Stimulated activated CD4-positive, alpha-beta T cell treated with anti-CD3 and anti-CD28 coated beads, TNF-alpha, amount 100 ng/mL, for 24 hours (primary cell): ENCODE data around the gene CCNQ.

ENCODE experiments used
- DNase-seq, 3 experiments: peaks; one replicate each; pipeline ENCODE4 v3.0.0-alpha.2; 2020; ENCODE audit warnings: low read depth in 3 of 3

The CCNQ gene

DNA sequence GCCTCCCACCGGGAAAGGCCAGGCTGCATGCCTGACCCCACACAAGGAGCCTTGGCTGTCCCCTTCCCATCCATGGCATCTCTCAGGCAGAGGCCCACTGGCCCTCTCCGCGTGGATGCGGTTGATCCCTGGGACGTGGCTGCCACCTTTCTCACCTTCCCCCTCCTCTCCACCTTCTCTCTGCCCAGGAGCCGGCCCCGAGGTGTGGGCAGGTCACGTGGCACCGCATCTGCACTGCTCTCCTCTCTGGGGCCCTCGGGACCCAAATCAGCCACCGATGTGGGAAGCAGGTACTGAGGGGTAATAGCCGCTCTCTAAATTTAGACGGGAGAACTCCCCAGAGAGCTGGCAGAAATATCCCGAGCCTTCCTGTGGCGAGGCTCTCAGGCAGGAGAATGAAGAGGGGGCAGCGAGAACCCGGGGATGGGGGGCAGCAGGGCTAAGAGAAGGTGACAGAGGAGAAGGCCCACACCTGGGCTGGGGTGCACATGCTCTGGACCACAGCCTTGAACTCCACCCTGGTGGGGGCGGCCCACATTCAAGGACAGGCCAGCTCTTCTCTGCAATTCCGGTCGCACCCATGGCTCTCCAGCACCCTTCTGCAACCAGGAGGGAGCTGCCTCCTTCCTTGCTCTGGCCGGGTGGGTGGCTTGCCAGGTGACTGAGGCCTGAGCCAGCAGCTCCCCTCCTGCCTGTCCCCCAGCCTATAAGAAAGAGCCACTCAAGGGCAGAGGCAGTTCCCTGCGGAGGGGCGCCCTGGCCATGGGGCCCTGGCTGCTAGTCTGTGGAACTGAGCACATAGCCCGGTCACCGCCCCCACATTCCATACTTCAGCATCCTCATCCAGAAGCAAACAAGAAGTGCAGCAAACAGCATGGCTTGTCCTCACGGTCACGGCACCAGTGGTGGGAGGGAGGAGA, 38.4 kb upstream of the CCNQ start:
- no peak for DNase-seq

DNA sequence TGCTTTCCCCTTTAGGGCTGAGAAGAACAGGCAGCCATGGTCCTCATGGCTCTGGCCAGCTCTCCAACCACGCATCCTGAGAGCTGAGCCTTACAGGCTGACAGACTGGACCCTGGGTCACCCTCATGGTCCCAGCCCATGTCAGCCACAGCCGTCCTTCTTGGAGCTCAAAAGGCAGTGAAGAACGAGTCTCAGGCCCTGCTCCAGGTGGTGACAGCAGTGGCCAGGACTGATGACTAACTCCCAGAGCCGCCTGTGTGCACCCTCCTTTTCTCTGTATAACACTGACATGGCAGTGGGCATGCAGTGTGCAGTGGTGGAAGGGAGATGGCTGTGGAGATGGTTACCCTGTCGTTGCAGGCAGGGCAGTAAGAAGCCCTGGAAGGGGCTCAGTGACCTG, 37.8 kb upstream of the CCNQ start:
- DNase-seq = no peak

DNA sequence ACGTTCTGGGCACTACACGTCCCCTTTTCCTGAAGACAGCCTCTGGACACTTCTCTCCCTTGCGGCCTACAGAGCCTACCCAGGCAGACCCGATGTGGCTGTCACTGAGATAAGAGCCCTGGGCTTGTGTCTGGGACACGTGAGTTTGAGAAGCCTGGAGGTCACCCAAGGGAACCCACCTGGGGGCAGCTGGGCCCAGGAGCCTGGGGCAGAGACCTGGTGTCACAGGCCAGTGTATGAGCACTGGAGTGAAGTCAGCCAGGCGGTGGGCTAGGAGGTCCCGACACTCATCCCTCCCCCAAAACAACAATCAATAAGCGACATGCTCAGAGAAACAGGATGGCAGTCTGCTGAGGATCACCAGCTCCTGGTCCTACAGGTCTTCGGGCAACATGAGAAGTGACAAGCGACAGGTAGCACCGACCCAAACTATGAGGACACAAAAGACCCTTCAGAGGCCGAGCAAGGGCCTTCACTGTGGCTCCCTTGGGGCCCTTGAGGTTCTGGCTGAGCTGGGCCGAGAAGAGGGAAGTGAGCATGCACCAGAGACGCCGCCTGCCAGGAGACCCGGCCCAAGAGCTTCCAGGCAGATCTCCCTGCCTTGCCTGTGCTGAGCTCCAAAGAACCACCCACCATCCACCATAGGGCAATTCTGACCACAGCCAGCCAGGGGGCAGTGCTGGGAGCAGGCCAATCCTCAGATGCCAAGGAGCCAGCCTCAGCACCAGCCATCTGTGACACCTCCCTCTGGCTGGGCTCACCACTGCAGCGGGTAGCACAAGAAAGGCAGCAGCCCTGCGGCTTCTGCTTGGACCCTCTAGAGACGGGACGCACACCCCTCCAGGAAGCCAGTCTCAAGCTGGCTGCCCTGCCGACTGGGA, 37.1 kb upstream of the CCNQ start:
- no peak for DNase-seq

DNA sequence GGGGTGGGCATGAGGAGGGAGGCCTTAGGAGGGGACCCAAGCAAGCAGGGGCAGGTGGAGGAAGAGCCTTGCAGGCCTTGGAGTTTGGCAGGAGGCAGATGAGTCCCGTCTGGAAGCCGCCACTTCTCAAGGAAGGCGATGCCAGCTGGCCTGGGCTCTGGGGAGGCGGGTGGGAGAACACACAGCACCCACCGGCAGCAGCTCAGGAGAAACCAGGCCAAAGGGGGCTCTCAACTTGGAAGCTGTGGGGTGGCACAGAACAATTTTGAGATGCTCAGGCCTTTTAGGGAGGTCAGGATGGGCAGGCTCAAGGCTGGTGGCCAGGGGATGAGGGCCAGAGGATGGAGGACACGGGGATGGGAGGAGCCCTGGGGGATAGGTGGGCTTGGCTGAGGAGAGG, 36.4 kb upstream of the CCNQ start:
- no peak for DNase-seq

DNA sequence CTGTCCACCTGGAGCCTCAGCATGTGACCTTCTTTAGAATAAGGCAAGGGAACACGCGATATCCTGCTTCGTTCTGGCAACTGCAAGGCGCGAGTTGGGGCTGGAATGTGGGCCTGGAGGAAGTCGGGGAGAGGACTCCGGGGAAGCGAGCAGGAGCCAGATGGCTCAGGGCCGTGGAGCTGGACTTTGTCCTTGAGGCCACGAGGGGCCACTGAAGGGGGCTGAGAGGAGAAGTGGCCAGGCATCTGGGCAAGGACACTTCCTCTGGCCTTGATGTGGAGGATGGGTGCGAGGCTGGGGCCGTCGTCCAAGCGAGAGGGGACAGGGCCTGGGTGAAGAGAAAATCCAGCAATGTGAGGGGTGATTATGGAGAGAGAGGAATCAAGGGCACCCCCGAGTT, 35.9 kb upstream of the CCNQ start:
- DNase-seq = no peak

DNA sequence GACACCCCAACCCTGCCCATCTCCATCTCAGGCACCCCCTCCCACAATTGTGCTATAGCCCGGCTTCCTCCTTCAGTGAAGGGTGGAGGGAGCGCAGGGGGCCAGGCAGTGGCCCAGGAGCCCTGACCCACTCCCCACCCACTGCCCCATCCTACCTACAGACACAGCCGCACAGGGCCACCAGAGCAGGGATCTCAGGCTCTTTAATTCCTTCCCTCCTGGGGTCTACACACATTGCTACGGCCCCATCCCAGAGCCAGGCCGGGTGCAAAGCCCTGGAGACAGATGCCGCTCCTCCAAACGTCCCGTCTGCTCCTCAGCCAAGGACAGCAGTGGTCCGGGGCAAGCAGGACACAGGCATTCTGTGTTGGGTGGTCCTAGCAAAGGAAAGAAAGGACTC, 35.3 kb upstream of the CCNQ start:
- DNase-seq = no peak

DNA sequence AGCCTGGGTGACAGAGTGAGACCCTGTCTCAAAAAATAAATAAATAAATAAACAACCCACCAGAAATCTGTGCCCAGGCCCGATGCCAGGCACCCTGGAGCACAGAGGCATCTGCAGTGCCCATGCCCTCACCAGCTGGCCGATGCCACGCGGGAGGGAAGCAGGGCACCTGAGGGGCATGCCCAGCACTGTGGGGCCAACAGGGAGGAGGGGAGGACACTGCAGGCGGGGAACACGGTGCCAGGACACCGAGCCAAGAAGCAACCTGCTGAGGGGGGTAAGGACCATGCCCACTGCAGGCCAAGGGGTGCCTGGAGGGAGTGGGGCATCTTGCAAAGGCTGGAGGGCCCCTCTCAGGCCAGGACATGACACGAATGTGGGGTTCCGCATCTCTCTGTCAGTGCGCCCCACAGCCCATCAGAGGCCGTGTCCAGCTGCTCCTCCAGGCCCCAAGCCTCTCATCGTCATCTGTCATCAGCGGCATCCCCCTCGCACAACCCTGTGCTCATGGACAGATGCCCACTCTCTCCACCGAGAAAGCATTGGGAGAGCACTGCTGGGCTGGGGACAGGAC, 34.8 kb upstream of the CCNQ start:
- DNase-seq = no peak

DNA sequence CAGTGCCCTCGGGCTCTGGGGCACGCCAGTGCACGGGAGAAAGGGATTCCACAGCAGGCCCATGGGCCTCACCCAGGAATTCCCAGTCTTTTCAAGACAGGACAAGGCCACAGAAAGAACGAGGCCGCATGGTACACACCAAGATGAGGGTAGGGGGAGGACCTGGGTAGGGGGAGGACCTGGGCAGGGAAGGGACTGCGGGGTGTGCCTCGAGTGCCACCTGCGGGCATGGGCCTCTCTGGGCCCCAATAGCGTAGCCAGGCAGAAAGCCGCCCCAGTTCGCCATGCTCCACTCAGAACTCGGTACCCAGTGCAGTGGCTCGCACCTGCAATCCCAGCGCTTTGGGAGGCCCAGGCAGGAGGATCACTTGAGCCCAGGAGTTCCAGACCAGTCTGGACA, 34.1 kb upstream of the CCNQ start:
- no peak for DNase-seq

DNA sequence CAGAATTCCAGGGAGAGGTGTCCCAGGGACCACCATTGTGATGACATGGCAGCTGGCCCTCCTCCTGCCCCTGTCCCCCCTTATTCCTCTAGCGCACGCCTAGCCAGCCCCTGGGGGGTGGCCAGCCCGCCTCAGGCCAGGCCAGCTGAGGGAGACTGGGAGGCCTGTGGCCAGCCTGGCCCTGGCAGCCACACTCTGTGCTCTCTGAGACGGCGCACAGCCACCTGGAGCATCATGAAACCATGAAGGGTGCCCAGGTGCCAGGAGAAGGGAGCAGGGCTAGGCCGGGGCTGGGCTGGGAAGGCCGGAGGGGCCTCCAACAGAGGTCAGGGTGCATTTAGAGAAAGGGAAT, 33.6 kb upstream of the CCNQ start:
- DNase-seq = no peak

DNA sequence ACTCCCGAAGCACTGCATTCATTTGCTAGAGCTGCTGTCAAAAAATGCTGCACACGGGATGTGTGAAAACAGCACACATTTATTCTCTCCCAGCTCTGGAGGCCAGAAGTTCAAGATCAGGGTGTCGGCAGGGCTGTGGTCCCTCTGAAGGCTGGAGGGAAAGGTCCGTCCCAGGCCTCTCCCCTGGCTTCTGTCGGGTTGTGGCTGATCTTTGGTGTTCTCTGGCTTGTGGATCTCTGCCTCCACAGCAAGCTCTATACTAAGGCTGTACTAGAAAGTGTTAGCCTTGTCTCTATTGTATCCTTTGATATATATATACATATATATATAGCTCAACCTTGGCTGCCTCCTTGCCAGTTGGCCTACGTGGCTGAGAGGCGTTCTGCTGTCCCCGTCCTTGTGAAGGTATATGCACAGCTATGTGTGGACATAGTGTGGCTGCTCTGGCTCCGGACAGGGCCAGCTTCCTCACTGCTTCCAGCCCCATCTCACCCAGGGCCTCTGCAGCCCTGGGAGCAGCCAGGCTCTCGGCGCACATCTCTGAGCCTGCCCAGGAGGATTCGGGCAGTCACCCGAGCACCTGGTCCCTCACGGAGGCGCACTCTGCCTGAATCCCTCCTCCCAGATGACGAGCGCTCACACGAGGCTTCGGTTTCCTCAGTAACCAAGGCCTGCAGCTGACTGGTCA, 33.1 kb upstream of the CCNQ start:
- no peak for DNase-seq

DNA sequence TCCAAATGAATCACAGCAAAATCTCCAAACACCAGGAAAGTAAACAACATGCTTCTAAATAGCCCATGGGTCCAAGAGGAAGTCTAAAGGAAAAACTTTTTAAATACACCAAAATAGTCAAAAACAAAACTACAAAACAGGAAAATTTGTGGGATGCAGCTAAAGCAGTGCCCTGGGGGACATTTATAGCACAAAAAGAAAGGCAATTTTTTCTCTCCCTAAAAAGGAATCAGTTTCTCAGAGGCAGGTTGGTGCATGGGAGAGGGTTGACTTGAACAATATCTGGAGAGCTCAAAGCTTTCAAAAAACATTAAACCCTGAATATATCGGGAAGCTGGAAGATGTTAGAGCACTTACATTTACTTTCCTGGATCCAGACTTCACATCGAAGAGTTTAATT, 32.4 kb upstream of the CCNQ start:
- DNase-seq = no peak

DNA sequence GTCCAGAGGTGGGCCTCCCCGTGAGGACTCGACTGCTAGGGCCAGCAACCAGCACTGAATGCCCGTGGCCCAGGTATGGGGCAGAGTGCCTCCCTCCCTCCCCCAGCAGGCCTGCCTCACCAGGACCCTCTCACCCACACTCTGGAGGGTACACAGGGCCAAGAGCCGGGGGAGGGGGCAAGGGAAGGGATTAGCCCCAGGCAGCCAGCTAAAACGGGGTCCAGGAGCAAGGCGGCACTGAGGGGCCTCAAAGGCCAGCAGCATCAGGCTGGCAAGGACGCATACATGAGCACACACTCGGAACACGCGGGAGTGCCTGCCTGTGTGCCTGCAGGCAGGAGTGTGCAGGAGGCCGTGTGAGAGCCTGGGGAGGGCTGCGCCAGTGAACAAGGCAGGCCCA, 29.7 kb upstream of the CCNQ start:
- no peak for DNase-seq

DNA sequence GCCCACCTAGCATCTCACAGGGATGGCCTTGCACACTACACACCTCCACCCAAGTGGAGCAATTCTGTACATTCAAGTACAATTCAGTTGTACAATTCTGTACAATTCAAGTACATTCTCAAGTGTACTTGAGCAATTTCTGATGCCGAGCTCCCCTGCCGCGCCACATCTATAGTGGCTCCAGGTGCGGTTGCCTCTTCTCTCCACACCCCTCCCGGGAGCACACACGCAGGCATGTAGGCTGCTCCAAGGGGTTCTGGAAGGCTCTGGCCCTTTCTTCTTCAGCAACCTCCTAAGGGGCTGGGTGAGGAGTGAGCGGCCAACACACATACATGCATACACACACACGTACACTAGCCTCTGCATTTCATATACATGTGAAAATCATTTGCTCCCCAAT, 29.2 kb upstream of the CCNQ start:
- no peak for DNase-seq

DNA sequence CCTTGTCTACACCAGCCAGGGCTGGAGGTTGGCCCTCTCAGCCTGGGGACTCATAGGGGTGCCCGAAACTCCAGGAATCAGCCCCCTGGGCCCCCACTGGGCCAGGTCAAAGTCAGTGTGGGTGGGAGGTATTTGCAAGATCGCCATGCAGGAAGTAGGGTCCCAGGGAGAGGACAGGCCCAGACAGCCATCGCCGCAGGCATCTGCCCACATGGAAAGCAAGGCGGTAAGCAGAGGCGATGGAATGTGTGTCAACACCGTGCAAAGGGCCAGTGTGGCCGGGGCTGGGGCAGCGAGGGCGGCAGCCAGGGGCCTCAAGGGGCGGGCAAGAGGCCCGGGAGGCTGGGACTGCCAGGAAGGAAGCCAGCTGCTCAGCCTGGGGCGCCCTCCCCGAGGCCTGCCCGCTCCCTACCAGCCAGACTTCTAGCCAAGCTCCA, 28.8 kb upstream of the CCNQ start:
- DNase-seq = no peak

DNA sequence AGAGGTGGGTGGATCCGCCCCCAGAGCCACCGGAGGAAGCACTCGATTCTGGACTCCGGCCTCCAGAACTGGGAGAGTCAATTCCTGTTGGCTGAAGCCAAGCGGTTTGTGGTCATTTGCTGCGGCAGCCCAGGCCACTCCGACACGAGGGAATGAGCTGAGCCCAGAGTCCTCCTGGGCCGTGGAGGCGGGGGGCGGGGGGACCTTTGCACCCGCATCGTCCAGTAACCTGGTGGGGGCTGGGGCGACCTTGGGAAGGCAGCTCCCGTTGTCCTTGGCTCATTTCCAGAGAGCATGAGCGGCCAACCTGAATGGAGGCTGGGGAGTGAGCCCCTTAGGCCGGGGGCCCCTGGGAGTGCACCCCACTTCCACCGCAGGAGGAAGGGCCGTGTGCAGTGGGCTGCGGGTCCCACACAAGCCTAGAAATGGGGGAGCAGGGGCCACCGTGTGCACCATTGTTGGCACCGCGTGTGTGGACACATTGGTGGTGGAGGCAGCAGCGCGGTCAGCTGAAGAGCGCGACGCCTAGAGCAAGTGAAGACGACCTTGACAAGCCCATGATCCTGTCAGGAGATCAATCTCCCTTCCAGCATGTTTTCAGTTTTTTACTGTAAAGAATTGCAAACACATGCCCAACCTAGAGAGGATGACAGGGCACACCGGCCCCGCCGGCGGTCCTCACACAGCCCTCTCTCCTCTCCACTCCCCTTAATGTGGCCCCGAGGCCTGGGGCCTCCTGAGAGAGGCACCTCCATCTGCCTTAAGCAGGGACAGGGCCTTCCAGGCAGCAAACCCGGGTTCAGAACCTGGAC, 28.1 kb upstream of the CCNQ start:
- no peak for DNase-seq

DNA sequence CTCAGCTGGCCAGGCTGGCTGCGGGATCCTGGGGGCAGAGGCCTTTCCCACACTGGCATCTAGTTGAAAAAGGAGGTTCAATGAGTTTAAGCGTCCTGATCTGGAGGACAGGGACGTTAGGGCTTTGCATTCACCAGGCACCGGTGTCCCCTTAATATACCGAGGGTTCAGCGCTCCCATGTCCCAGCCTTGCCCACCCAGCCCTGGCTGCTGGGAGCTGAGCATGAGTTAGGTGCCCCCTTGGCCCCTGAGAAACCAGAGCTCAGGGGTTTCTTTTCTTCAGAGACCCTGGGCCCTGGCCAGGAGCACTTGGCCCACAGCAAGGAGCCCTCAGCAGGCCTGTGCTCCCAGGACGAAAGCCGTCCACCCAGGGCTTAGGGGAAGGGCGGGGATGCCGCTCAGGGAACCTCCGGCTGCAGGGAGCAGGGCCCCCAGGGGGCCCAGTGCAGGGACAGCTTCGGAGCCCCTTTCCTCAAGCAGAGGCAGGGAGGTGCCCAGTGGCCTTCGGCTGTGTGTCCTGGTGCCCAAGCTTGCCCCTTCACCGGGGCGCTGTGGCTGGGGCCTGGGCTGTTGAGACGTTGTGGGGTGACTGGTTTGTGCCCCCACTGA, 27.2 kb upstream of the CCNQ start:
- no peak for DNase-seq

DNA sequence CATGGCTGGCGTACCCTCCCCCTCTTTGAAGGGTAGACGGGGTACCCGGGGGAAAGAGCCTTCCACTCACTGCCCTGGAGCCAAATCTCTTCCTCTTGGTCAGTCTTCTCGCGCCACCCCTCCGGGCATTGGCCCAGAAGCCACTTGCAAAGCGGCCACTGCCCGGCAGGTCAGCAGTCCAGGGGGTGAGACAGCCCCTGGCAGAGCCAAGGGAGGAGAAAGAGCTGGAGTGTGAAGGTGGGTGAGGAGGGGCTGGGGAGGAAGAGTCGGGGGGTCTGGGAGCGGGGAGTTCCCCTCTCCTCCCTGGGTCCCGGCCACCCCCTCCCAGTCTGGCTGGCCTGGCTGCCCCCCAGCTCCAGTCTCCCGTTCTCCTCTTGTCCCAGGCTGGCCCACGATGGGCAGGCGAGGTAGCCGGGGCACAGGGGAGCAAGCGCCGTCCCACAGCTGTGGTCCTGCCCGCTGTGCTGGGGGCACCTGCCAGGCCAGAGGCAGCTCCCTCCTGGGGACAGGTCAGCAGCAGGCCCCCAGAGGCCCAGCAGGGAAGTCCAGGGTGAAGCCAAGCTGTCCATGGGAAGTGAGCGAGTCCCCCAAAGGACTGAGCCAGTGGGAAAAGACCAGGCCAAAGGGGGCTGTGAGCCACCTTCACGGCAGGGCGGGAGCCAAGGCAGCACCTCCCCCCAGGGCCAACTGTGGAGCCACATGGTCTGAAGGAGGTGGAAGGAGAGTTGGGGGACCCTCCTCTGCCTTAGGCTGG, 26.5 kb upstream of the CCNQ start:
- DNase-seq = no peak

DNA sequence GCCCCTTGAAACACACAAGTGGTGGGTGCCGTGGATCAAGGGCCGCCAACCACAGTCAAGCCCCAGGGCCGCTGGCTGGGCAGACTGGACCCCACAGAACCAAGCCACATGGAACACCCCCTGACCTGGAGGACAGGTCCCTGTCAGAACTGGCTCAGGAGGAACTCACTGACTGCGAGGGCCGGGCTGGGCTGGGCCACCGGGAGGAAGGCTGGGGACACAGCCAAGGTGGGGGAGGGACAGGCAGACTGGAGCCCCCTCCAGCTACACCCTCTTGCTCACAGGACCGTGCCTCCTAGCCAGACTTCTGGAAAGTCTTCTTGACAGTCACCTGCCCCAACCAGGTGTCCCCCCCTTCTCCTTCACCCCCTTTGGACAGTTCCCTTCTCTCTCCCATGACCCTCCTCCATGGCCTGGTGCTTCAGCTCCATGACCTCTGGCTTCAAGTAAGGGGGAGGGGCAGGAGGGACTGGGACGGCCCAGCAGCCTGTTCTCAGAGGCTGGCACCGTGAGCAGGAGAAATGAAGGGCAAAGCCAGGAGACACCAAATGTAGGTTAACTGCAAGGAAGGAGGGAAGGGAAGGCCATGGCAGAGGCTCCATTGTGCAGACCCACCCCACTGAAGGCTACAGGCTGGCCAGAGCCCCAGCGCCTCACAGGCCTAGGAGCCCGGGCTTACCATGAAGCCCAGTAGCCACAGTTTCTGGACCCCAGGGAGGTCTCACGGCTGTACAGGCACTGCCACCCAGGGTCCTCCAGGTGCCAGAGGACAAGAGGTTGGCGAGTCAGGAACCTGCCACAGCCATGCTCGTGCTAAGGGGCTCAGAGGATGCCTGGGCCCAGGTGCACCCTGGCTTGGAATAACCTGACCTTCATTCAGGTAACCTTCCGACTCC, 25.5 kb upstream of the CCNQ start:
- no peak for DNase-seq
